Keratinocyte (primary cell): ENCODE results near the gene CACUL1. TPM values are rescaled to one million over a fixed set of nuclear protein-coding genes. Genes with fewer than 3 reads are reported as not detected.

Source experiments
- DNase-seq: peaks from one replicate; pipeline ENCODE4 v3.0.0-alpha.2; 2011; ENCODE audit warnings: low read depth, missing footprints, low spot score
- FAIRE-seq: peaks from 2 replicates; lab custom pipeline; 2011; peaks lifted over from hg19 to GRCh38; lab: Jason Lieb, UNC
- H2AFZ ChIP-seq: 2 replicates; pipeline ENCODE4 v1.6.0; 2012; ENCODE audit warnings: low read length, control low read depth, inconsistent platforms; ENCODE audit not compliant: control insufficient read depth
- H3K27ac ChIP-seq: 2 replicates; pipeline ENCODE4 v1.5.1; 2011; ENCODE audit warnings: low read length; ENCODE audit not compliant: control insufficient read depth, insufficient read depth
- H3K27me3 ChIP-seq: 3 replicates; pipeline ENCODE4 v1.6.0; 2011; ENCODE audit warnings: low read length; ENCODE audit not compliant: control insufficient read depth, insufficient read depth; ENCODE audit errors: extremely low read depth
- H3K36me3 ChIP-seq, 2 experiments: 2 replicates in 1 of 2; 3 replicates in 1 of 2; pipeline ENCODE4 v1.5.1; 2011; ENCODE audit warnings: low read length in 2 of 2, mild to moderate bottlenecking in 1 of 2; ENCODE audit not compliant: control insufficient read depth in 2 of 2, insufficient read depth in 2 of 2; ENCODE audit errors: extremely low read depth in 1 of 2
- H3K4me1 ChIP-seq: 3 replicates; pipeline ENCODE4 v1.5.1; 2011; ENCODE audit warnings: low read length; ENCODE audit not compliant: control insufficient read depth, insufficient read depth; ENCODE audit errors: extremely low read depth
- H3K4me2 ChIP-seq: 3 replicates; pipeline ENCODE4 v1.6.0; 2011; ENCODE audit warnings: low read depth, low read length; ENCODE audit not compliant: control insufficient read depth, insufficient read depth; ENCODE audit errors: extremely low read depth
- H3K4me3 ChIP-seq, 3 experiments: fragments of 200-600 bp in 1 of 3; sonication (generic) in 1 of 3; 2 replicates in 2 of 3; 3 replicates in 1 of 3; pipeline ENCODE4 v1.5.1; 2011 to 2016; ENCODE audit warnings: low read length in 3 of 3, mild to moderate bottlenecking in 3 of 3, control low read depth in 2 of 3, inconsistent platforms in 1 of 3, low read depth in 1 of 3, mixed read lengths in 1 of 3, mixed run types in 1 of 3, moderate library complexity in 1 of 3; ENCODE audit not compliant: control insufficient read depth in 2 of 3, insufficient read depth in 2 of 3; ENCODE audit errors: extremely low read depth in 1 of 3
- H3K79me2 ChIP-seq: 2 replicates; pipeline ENCODE4 v1.6.0; 2012; ENCODE audit warnings: low read length; ENCODE audit not compliant: control insufficient read depth, insufficient read depth
- H3K9ac ChIP-seq: 3 replicates; pipeline ENCODE4 v1.6.0; 2011; ENCODE audit warnings: low read length; ENCODE audit not compliant: control insufficient read depth, insufficient read depth; ENCODE audit errors: extremely low read depth
- H3K9me1 ChIP-seq: 3 replicates; pipeline ENCODE4 v1.6.0; 2011; ENCODE audit warnings: low read length; ENCODE audit not compliant: control insufficient read depth, insufficient read depth; ENCODE audit errors: extremely low read depth
- H3K9me3 ChIP-seq: 2 replicates; pipeline ENCODE4 v1.5.1; 2012; ENCODE audit warnings: low read depth, low read length; ENCODE audit not compliant: control insufficient read depth
- H4K20me1 ChIP-seq: 3 replicates; pipeline ENCODE4 v1.6.0; 2011; ENCODE audit warnings: low read length; ENCODE audit not compliant: control insufficient read depth, insufficient read depth; ENCODE audit errors: extremely low read depth
- CTCF ChIP-seq, 3 experiments: IDR thresholded peaks in 1 of 3; conservative IDR thresholded peaks in 1 of 3; optimal IDR thresholded peaks in 1 of 3; 2 replicates in 2 of 3; 3 replicates in 1 of 3; pipeline versions ENCODE3 to v1.5.1; 2011; ENCODE audit warnings: low read length in 3 of 3, mild to moderate bottlenecking in 3 of 3, moderate library complexity in 2 of 3, control low read depth in 1 of 3, inconsistent platforms in 1 of 3; ENCODE audit not compliant: insufficient read depth in 2 of 3; ENCODE audit errors: extremely low read depth in 1 of 3
- EZH2 ChIP-seq: IDR thresholded peaks from one replicate; pipeline ENCODE4 v1.6.1; 2012; ENCODE audit warnings: inconsistent platforms, mild to moderate bottlenecking, low read length, moderate library complexity
- dilution Hi-C: fragments of 300-500 bp; cut with MboI; formaldehyde crosslinking; loops from one replicate; pipeline ENCODE4 v1.7.0; 2020; ENCODE audit warnings: low sequenced_read_pairs; ENCODE audit not compliant: extremely low pct_ligation_motif_present
- polyA plus RNA-seq, 5 experiments: library from polyadenylated mRNA; depleted of rRNA in 3 of 5; stranded (reverse) in 3 of 5; stranded (forward) in 1 of 5; unstranded in 1 of 5; fragments of >200 nt; gene quantifications; 1 replicate in 1 of 5; 2 replicates in 3 of 5; 3 replicates in 1 of 5; pipeline versions ENCODE4 v1.2.1 to v1.2.3, GENCODE V29; 2011 to 2012; ENCODE audit warnings: missing spikeins in 2 of 5, low read depth in 1 of 5, low replicate concordance in 1 of 5

Gene CACUL1
- polyA plus RNA-seq, 1 donor (not counting 4 experiments of a cell fraction or from before 2014, with no cell fraction given), result 36.5 TPM

- Histone ChIP-seq H3K79me2 (peaks cover 26% of the 10 kb centered on the region), H3K4me3 (no peak overlapping the region), H3K9me3 (no peaks in the 10 kb centered on the region), H4K20me1 (no peaks in the 10 kb centered on the region), H3K36me3 (peaks cover 0 to 7% of the 10 kb centered on the region in 2 experiments), H3K4me2 (no peak overlapping the region), H3K9ac (no peak overlapping the region), H3K4me1 (no peaks in the 10 kb centered on the region), H3K27me3 (no peaks in the 10 kb centered on the region), H2AFZ (no peak overlapping the region), H3K9me1 (no peaks in the 10 kb centered on the region), H3K27ac (no peak overlapping the region)
- dilution Hi-C loops, result loop anchor here (25.0 kb wide), 1 partner anchor 302 kb away; no protein-coding TSS in a partner anchor
- DNase-seq (no peak), FAIRE-seq (no peak)
- TF ChIP-seq EZH2 (no peak), CTCF (optimal IDR thresholded peaks at IDR 0.05 in 1 of 3, IDR thresholded peaks at IDR 0.05 in 1 of 3, conservative IDR thresholded peaks at IDR 0.05 in 1 of 3; ENCODE audit: extremely low read depth in 1 of 3, insufficient read depth in 2 of 3, low read length in 3 of 3) (no peak)
Observed at GRCh38 chr10:118710487-118710886, 44.3 kb downstream of the CACUL1 start.

GRCh38 chr10:118708571-118708970 lies 46.2 kb downstream of the CACUL1 start:
- peaks cover 34% of the 10 kb centered on the region for H3K79me2 ChIP-seq
- dilution Hi-C loops, result loop anchor here (25.0 kb wide), 1 partner anchor 304 kb away; no protein-coding TSS in a partner anchor
- no peak overlapping the region for H3K4me3 ChIP-seq
- H3K9me3 ChIP-seq, result no peaks in the 10 kb centered on the region
- no peak overlapping the region for H3K27ac ChIP-seq
- no peak overlapping the region for H2AFZ ChIP-seq
- peaks cover 7% of the 10 kb centered on the region for H3K4me1 ChIP-seq
- no peaks in the 10 kb centered on the region for H3K27me3 ChIP-seq
- TF ChIP-seq EZH2 (no peak), CTCF (optimal IDR thresholded peaks at IDR 0.05 in 1 of 3, IDR thresholded peaks at IDR 0.05 in 1 of 3, conservative IDR thresholded peaks at IDR 0.05 in 1 of 3; ENCODE audit: extremely low read depth in 1 of 3, insufficient read depth in 2 of 3, low read length in 3 of 3) (no peak)
- no peak overlapping the region for H3K9ac ChIP-seq
- FAIRE-seq (no peak), DNase-seq (no peak)
- H3K4me2 ChIP-seq, result no peak overlapping the region
- H3K36me3 ChIP-seq, result peaks cover 5 to 7% of the 10 kb centered on the region in 2 experiments
- no peaks in the 10 kb centered on the region for H3K9me1 ChIP-seq
- no peaks in the 10 kb centered on the region for H4K20me1 ChIP-seq
